PFSK-1 (cell line): ENCODE results near the gene RALGAPA2.

ENCODE experiments used
- REST ChIP-seq, 2 experiments: IDR thresholded peaks; 2 replicates each; pipeline versions ENCODE4 v1.6.1 to v1.8.0; 2011 to 2012; ENCODE audit warnings: low read depth in 2 of 2, low read length in 2 of 2, control low read depth in 1 of 2, inconsistent platforms in 1 of 2, mild to moderate bottlenecking in 1 of 2, moderate library complexity in 1 of 2; ENCODE audit not compliant: insufficient read depth in 1 of 2
- TAF1 ChIP-seq: IDR thresholded peaks from 2 replicates; pipeline ENCODE4 v1.6.1; 2012; ENCODE audit warnings: low read length, control low read depth, borderline replicate concordance; ENCODE audit not compliant: insufficient read depth

GRCh38 chr20:20518263-20518662, 194.2 kb downstream of the RALGAPA2 start:
- TF ChIP-seq REST (IDR thresholded peaks at IDR 0.05; ENCODE audit: insufficient read depth in 1 of 2, low read depth in 2 of 2, low read length in 2 of 2): no peak
- TF ChIP-seq TAF1: no peak
